Stomach (tissue), 4 donors: ENCODE results near the gene KCNT1.

Experiments used
- POLR2A ChIP-seq, 4 donors: fragments of 450-650 bp; IDR thresholded peaks; one replicate each; pipeline ENCODE4 v1.6.1; 2016; ENCODE audit warnings: antibody characterized with exemption in 4 of 4, control low read depth in 2 of 4, mild to moderate bottlenecking in 1 of 4, moderate library complexity in 1 of 4
- POLR2AphosphoS5 ChIP-seq, 3 donors: sonication (generic); formaldehyde crosslinking; IDR thresholded peaks; one replicate each; pipeline ENCODE4 v1.6.1; 2016; ENCODE audit warnings: antibody characterized with exemption in 3 of 3
- TF ChIP-seq, protein P1 (sequence below), 7 experiments: fragments of 450-650 bp in 4 of 7; fragments of 200-600 bp in 3 of 7; sonication (generic) in 3 of 7; IDR thresholded peaks; one replicate each; pipeline ENCODE4 v1.5.1; 2016 to 2019; ENCODE audit warnings: antibody characterized with exemption in 7 of 7, control low read depth in 2 of 7, mild to moderate bottlenecking in 1 of 7

DNA sequence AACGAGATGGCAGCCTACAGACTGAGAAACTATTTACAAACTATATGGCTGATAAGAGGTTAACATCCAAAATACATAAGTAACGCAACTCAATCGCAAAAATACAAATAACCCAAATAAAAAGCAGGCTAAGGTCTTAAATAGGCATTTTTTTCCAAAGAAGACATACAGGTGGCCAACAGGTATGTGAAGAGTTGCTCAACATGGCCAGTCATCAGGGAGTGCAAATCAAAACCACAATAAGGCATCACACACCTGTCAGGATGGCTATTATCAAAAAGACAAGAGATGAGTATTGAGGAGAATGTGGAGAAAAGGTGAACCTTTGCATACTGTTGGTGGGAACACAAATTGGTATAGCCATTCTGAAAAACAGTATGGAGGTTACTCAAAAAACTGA is 131.9 kb downstream of the KCNT1 start:
- TF ChIP-seq, protein P1, sequence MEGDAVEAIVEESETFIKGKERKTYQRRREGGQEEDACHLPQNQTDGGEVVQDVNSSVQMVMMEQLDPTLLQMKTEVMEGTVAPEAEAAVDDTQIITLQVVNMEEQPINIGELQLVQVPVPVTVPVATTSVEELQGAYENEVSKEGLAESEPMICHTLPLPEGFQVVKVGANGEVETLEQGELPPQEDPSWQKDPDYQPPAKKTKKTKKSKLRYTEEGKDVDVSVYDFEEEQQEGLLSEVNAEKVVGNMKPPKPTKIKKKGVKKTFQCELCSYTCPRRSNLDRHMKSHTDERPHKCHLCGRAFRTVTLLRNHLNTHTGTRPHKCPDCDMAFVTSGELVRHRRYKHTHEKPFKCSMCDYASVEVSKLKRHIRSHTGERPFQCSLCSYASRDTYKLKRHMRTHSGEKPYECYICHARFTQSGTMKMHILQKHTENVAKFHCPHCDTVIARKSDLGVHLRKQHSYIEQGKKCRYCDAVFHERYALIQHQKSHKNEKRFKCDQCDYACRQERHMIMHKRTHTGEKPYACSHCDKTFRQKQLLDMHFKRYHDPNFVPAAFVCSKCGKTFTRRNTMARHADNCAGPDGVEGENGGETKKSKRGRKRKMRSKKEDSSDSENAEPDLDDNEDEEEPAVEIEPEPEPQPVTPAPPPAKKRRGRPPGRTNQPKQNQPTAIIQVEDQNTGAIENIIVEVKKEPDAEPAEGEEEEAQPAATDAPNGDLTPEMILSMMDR (IDR thresholded peaks at IDR 0.05): no peak
- TF ChIP-seq POLR2A (IDR thresholded peaks at IDR 0.05) (no peak), POLR2AphosphoS5 (IDR thresholded peaks at IDR 0.05) (no peak)
